ENCODE data around the gene THYN1.
"Not testable (repeated sequence)": the region's sequence is repeated elsewhere in the genome, so short reads cannot be mapped to it uniquely, and the experiment has no call there.

THYN1 gene

GRCh38 chr11:134260983-134261382 is 7.8 kb upstream of the THYN1 start:
- no peak overlapping the region for H3K4me3 ChIP-seq (ENCODE audit: low read depth, low read length)
- no peaks in the 10 kb centered on the region for H3K79me2 ChIP-seq (ENCODE audit: control insufficient read depth, insufficient read depth, low read length, unreplicated experiment)
- no peak overlapping the region for H2AFZ ChIP-seq (ENCODE audit: low read length, unreplicated experiment)
- no peaks in the 10 kb centered on the region for H3K4me1 ChIP-seq (ENCODE audit: control insufficient read depth, insufficient read depth, low read length, unreplicated experiment)
- H3K27ac ChIP-seq (ENCODE audit: low read depth, low read length), result no peak overlapping the region
- H3K27me3 ChIP-seq (ENCODE audit: insufficient read depth, low read length), result no peaks in the 10 kb centered on the region
- H3K36me3 ChIP-seq (ENCODE audit: insufficient read depth, low read length), result 0 out of 2 replicates have a peak, but pooled peaks cover 4% of the 10 kb centered on the region

DNA sequence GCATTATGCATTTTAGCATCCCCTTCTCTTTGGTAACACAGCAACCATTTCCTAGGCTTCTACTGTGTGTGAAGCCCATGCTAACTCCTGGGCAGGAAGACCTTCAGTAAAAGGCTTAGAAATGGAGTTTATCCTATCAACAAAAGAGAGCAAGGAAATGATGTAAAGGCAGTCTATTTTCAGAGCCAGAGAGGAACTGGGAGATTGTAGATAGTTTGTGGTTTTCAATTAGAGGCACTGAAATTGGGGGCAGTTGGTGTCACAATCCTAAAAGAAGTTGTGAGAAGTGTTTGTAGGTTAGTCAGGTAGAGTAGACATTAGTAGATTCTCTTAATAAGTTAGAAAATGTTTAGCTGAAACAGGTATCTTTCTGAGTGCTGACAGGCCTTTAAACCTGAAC is 7.4 kb upstream of the THYN1 start:
- 0 out of 2 replicates have a peak, but pooled peaks cover 4% of the 10 kb centered on the region for H3K36me3 ChIP-seq (ENCODE audit: insufficient read depth, low read length)

GRCh38 chr11:134258577-134258976 is 5.4 kb upstream of the THYN1 start:
- H3K4me3 ChIP-seq (ENCODE audit: low read depth, low read length), result no peak overlapping the region
- H3K79me2 ChIP-seq (ENCODE audit: control insufficient read depth, insufficient read depth, low read length, unreplicated experiment), result peaks cover 13% of the 10 kb centered on the region
- H3K4me1 ChIP-seq (ENCODE audit: control insufficient read depth, insufficient read depth, low read length, unreplicated experiment), result peaks cover 5% of the 10 kb centered on the region
- no peak overlapping the region for H2AFZ ChIP-seq (ENCODE audit: low read length, unreplicated experiment)
- no peak overlapping the region for H3K27ac ChIP-seq (ENCODE audit: low read depth, low read length)
- H3K36me3 ChIP-seq (ENCODE audit: insufficient read depth, low read length), result 0 out of 2 replicates have a peak, but pooled peaks cover 4% of the 10 kb centered on the region
- H3K27me3 ChIP-seq (ENCODE audit: insufficient read depth, low read length), result no peaks in the 10 kb centered on the region

More for the DNA sequence above, 7.4 kb upstream of the THYN1 start:
- Histone ChIP-seq H3K79me2 (ENCODE audit: control insufficient read depth, insufficient read depth, low read length, unreplicated experiment) (no peaks in the 10 kb centered on the region), H3K4me3 (ENCODE audit: low read depth, low read length) (no peak overlapping the region), H3K27ac (ENCODE audit: low read depth, low read length) (no peak overlapping the region), H2AFZ (ENCODE audit: low read length, unreplicated experiment) (no peak overlapping the region), H3K27me3 (ENCODE audit: insufficient read depth, low read length) (no peaks in the 10 kb centered on the region), H3K4me1 (ENCODE audit: control insufficient read depth, insufficient read depth, low read length, unreplicated experiment) (no peaks in the 10 kb centered on the region)

DNA sequence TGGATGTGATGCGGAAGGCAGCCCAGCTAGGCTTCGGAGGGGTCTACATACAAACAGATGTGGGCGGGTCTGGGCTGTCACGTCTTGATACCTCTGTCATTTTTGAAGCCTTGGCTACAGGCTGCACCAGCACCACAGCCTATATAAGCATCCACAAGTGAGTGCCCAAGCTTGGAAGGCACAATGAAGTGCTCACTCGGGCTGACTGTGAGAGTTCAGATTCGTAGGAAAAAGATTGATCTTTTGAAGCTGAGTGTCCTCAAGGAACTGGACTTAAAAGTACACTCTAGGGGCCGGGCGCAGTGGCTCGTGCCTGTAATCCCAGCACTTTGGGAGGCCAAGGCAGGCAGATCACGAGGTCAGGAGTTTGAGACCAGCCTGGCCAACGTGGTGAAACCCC is 3.9 kb upstream of the THYN1 start:
- H3K79me2 ChIP-seq (ENCODE audit: control insufficient read depth, insufficient read depth, low read length, unreplicated experiment), result peaks cover 16% of the 10 kb centered on the region

GRCh38 chr11:134255184-134255561 is 2.0 kb upstream of the THYN1 start:
- not testable (repeated sequence) for H2AFZ ChIP-seq (ENCODE audit: low read length, unreplicated experiment); H3K36me3 ChIP-seq (ENCODE audit: insufficient read depth, low read length); H3K27me3 ChIP-seq (ENCODE audit: insufficient read depth, low read length); H3K4me3 ChIP-seq (ENCODE audit: low read depth, low read length); H3K27ac ChIP-seq (ENCODE audit: low read depth, low read length)
- Histone ChIP-seq H3K79me2 (ENCODE audit: control insufficient read depth, insufficient read depth, low read length, unreplicated experiment) (peaks cover 17% of the 10 kb centered on the region), H3K4me1 (ENCODE audit: control insufficient read depth, insufficient read depth, low read length, unreplicated experiment) (peaks cover 13% of the 10 kb centered on the region)

More for the DNA sequence above, 3.9 kb upstream of the THYN1 start:
- no peak overlapping the region for H3K4me3 ChIP-seq (ENCODE audit: low read depth, low read length)
- H3K27me3 ChIP-seq (ENCODE audit: insufficient read depth, low read length), result no peaks in the 10 kb centered on the region
- H3K36me3 ChIP-seq (ENCODE audit: insufficient read depth, low read length), result 0 out of 2 replicates have a peak, but pooled peaks cover 4% of the 10 kb centered on the region
- H3K27ac ChIP-seq (ENCODE audit: low read depth, low read length), result no peak overlapping the region
- H2AFZ ChIP-seq (ENCODE audit: low read length, unreplicated experiment), result no peak overlapping the region
- H3K4me1 ChIP-seq (ENCODE audit: control insufficient read depth, insufficient read depth, low read length, unreplicated experiment), result peaks cover 9% of the 10 kb centered on the region

- Histone ChIP-seq H2AFZ (ENCODE audit: low read length, unreplicated experiment) (no peak overlapping the region), H3K36me3 (ENCODE audit: insufficient read depth, low read length) (peaks cover 7% of the 10 kb centered on the region; the same call in 1 of the 2 replicates), H3K27me3 (ENCODE audit: insufficient read depth, low read length) (no peaks in the 10 kb centered on the region), H3K79me2 (ENCODE audit: control insufficient read depth, insufficient read depth, low read length, unreplicated experiment) (peaks cover 17% of the 10 kb centered on the region), H3K4me3 (ENCODE audit: low read depth, low read length) (peak overlapping the region; percentile 82), H3K4me1 (ENCODE audit: control insufficient read depth, insufficient read depth, low read length, unreplicated experiment) (peaks cover 13% of the 10 kb centered on the region), H3K27ac (ENCODE audit: low read depth, low read length) (no peak overlapping the region)
Observed at GRCh38 chr11:134254433-134255183, 1.5 kb upstream of the THYN1 start.

GRCh38 chr11:134252346-134253187 is 585 bp downstream of the THYN1 start:
- peaks cover 13% of the 10 kb centered on the region for H3K36me3 ChIP-seq (ENCODE audit: insufficient read depth, low read length)
- peaks cover 13% of the 10 kb centered on the region for H3K4me1 ChIP-seq (ENCODE audit: control insufficient read depth, insufficient read depth, low read length, unreplicated experiment)
- H3K27me3 ChIP-seq (ENCODE audit: insufficient read depth, low read length), result no peaks in the 10 kb centered on the region
- H3K27ac ChIP-seq (ENCODE audit: low read depth, low read length), result no peak overlapping the region
- peaks cover 17% of the 10 kb centered on the region for H3K79me2 ChIP-seq (ENCODE audit: control insufficient read depth, insufficient read depth, low read length, unreplicated experiment)
- peak overlapping the region; percentile 89 for H2AFZ ChIP-seq (ENCODE audit: low read length, unreplicated experiment)
- peak overlapping the region; percentile 82 for H3K4me3 ChIP-seq (ENCODE audit: low read depth, low read length)

GRCh38 chr11:134250675-134251074 is 2.5 kb downstream of the THYN1 start:
- no peak overlapping the region for H2AFZ ChIP-seq (ENCODE audit: low read length, unreplicated experiment)
- H3K4me1 ChIP-seq (ENCODE audit: control insufficient read depth, insufficient read depth, low read length, unreplicated experiment), result peaks cover 13% of the 10 kb centered on the region
- peaks cover 13% of the 10 kb centered on the region for H3K36me3 ChIP-seq (ENCODE audit: insufficient read depth, low read length)
- H3K27ac ChIP-seq (ENCODE audit: low read depth, low read length), result no peak overlapping the region
- peaks cover 17% of the 10 kb centered on the region for H3K79me2 ChIP-seq (ENCODE audit: control insufficient read depth, insufficient read depth, low read length, unreplicated experiment)
- no peaks in the 10 kb centered on the region for H3K27me3 ChIP-seq (ENCODE audit: insufficient read depth, low read length)
- no peak overlapping the region for H3K4me3 ChIP-seq (ENCODE audit: low read depth, low read length)

DNA sequence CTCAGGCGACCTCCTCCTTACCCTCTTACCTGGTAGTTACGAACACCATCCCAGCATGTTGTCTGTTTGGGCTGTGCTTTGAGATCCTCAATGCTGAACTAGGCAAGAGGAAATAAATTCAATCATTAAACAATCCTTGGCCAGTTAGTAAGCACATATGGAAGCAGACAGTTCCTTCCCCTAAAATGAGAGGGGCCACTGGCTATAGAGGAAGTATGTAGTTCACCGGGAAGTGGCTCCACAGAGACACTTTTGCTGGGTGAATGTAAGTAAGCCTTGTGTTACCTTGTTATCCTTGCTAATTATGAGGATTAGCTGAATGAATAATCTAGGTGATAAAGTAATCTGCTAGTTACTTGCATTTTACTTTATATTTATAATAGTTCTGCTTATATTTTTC is 2.9 kb downstream of the THYN1 start:
- Histone ChIP-seq H2AFZ (ENCODE audit: low read length, unreplicated experiment) (no peak overlapping the region), H3K27me3 (ENCODE audit: insufficient read depth, low read length) (no peaks in the 10 kb centered on the region), H3K27ac (ENCODE audit: low read depth, low read length) (no peak overlapping the region), H3K79me2 (ENCODE audit: control insufficient read depth, insufficient read depth, low read length, unreplicated experiment) (peaks cover 17% of the 10 kb centered on the region), H3K4me3 (ENCODE audit: low read depth, low read length) (no peak overlapping the region), H3K4me1 (ENCODE audit: control insufficient read depth, insufficient read depth, low read length, unreplicated experiment) (peaks cover 13% of the 10 kb centered on the region), H3K36me3 (ENCODE audit: insufficient read depth, low read length) (peaks cover 13% of the 10 kb centered on the region)

- Histone ChIP-seq H3K27me3 (ENCODE audit: insufficient read depth, low read length) (no peaks in the 10 kb centered on the region), H3K27ac (ENCODE audit: low read depth, low read length) (no peak overlapping the region), H3K4me3 (ENCODE audit: low read depth, low read length) (no peak overlapping the region), H3K4me1 (ENCODE audit: control insufficient read depth, insufficient read depth, low read length, unreplicated experiment) (peaks cover 8% of the 10 kb centered on the region), H3K79me2 (ENCODE audit: control insufficient read depth, insufficient read depth, low read length, unreplicated experiment) (peaks cover 8% of the 10 kb centered on the region), H2AFZ (ENCODE audit: low read length, unreplicated experiment) (no peak overlapping the region), H3K36me3 (ENCODE audit: insufficient read depth, low read length) (peaks cover 13% of the 10 kb centered on the region)
Observed at GRCh38 chr11:134248910-134249480, 4.2 kb downstream of the THYN1 start.

Data from ACC112 (cell line).